Activated CD8-positive, alpha-beta T cell treated with anti-CD3 and anti-CD28 coated beads for 36 hours (primary cell): ENCODE measurements around the gene KHNYN. TPM values are rescaled to one million over a fixed set of nuclear protein-coding genes. Genes with fewer than 3 reads are reported as not detected.
"Not testable (repeated sequence)": the region's sequence is repeated elsewhere in the genome, so short reads cannot be mapped to it uniquely, and the experiment has no call there.

Source experiments
- ATAC-seq: fragments of 200-7000 bp; cut with Tn5 transposase; one replicate; pipeline ENCODE4 v1.10.0; 2021; ENCODE audit warnings: mild to moderate bottlenecking, moderate library complexity
- CTCF ChIA-PET: fragments of 350-600 bp; sonication (Branson Sonifier 250); formaldehyde crosslinking; loops from one replicate; lab custom pipeline; 2021; ENCODE audit warnings: antibody characterized with exemption; lab: Charles Lee
- POLR2A ChIA-PET: fragments of 350-600 bp; sonication (Branson Sonifier 250); formaldehyde crosslinking; loops from one replicate; lab custom pipeline; 2021; ENCODE audit warnings: antibody characterized with exemption; lab: Charles Lee
- DNase-seq: peaks from one replicate; pipeline ENCODE4 v3.0.0-alpha.2; 2020
- H3K27ac Mint-ChIP-seq: one replicate; pipeline ENCODE4 v1.8.0; 2021; ENCODE audit warnings: mild to moderate bottlenecking, mixed read lengths
- H3K27me3 Mint-ChIP-seq: one replicate; pipeline ENCODE4 v1.8.0; 2021; ENCODE audit warnings: mixed read lengths
- H3K36me3 Mint-ChIP-seq: one replicate; pipeline ENCODE4 v1.8.0; 2021; ENCODE audit warnings: low read depth, mixed read lengths
- H3K4me1 Mint-ChIP-seq: one replicate; pipeline ENCODE4 v1.8.0; 2021; ENCODE audit warnings: low read depth, mixed read lengths
- H3K4me3 Mint-ChIP-seq: one replicate; pipeline ENCODE4 v1.8.0; 2021; ENCODE audit warnings: mild to moderate bottlenecking, moderate library complexity, mixed read lengths
- H3K9me3 Mint-ChIP-seq: one replicate; pipeline ENCODE4 v1.8.0; 2021; ENCODE audit warnings: mixed read lengths
- intact Hi-C: fragments of 100-400 bp; cut with micrococcal nuclease; formaldehyde crosslinking; loops from one replicate; pipeline ENCODE4 v1.10.0; 2022
- total RNA-seq, 2 experiments: library from RNA; stranded (reverse); gene quantifications; one replicate each; pipeline ENCODE4 v1.2.3, GENCODE V29; 2021
- TF ChIP-seq, protein P1 (sequence below): fragments of 200-600 bp; IDR thresholded peaks from one replicate; pipeline ENCODE4 v1.8.0; 2022; ENCODE audit warnings: antibody characterized with exemption, mild to moderate bottlenecking

Gene KHNYN
- total RNA-seq, 2 experiments from 2014 or later, result 47.5 to 51.7 TPM

DNA sequence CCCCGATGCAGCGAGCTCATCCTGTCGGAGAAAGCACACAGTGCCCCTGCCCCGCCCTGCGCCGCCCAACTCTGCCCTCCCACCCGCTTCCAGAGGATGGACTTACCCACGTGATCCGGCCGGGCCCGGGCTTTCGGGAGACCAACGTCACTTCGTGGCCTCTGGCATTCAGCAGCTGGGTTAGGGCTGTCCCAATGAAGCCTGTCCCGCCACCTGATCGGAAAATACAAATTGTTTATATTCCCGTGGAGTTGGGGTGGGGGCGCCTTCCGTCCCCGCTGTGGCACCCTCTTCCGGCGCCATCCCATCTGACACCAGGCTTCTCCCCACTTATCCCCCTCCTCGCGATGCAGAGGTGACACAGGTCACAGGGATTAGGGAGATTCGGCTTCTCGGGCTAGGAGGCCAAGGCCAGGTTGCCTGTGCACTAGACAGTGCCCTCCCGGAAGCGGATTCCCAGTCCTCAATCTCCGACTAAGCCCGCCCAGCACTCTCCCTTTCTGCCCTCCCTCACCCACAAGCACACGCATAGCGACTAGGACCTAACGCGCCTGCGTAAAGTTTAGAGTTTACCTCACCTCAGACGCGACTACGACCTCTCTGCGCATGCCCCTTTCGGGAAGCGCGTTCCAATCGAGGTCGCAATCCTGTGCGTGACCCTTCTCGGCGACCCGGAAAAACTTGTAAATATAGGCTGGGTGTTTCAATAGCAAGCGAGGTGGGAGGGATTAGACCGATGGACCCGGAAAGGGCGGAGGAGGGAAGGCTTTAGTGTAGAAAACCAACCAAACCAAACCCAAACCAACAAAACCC, 12.7 kb downstream of the KHNYN start, which contains the start of gene SDR39U1:
SDR39U1 (minus strand) TSS at position 537 of the 813 bp plus-strand sequence; CDS start at position 530, 7 bp downstream.
- ATAC-seq, result peak; percentile 91
- H3K4me3 Mint-ChIP-seq, result peak within 1 kb of the TSS; percentile 86
- CTCF ChIA-PET, result interaction anchor here (1.0 to 5.3 kb wide), 8 partner anchors 11 to 231 kb away, joined by 3 to 76 read pairs (median 7); partner anchors contain the start of genes ADCY4, CIDEB, KHNYN and RIPK3
- no peaks in the 10 kb centered on the region for H3K9me3 Mint-ChIP-seq
- H3K4me1 Mint-ChIP-seq, result peaks cover 40% of the 10 kb centered on the region
- peak within 1 kb of the TSS; percentile 98 for H3K27ac Mint-ChIP-seq
- TF ChIP-seq, protein P1, sequence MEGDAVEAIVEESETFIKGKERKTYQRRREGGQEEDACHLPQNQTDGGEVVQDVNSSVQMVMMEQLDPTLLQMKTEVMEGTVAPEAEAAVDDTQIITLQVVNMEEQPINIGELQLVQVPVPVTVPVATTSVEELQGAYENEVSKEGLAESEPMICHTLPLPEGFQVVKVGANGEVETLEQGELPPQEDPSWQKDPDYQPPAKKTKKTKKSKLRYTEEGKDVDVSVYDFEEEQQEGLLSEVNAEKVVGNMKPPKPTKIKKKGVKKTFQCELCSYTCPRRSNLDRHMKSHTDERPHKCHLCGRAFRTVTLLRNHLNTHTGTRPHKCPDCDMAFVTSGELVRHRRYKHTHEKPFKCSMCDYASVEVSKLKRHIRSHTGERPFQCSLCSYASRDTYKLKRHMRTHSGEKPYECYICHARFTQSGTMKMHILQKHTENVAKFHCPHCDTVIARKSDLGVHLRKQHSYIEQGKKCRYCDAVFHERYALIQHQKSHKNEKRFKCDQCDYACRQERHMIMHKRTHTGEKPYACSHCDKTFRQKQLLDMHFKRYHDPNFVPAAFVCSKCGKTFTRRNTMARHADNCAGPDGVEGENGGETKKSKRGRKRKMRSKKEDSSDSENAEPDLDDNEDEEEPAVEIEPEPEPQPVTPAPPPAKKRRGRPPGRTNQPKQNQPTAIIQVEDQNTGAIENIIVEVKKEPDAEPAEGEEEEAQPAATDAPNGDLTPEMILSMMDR, result no peak
- H3K36me3 Mint-ChIP-seq, result peaks cover 36% of the 10 kb centered on the region
- peak; percentile 98 for DNase-seq
- H3K27me3 Mint-ChIP-seq, result no peaks in the 10 kb centered on the region
- intact Hi-C loops, result loop anchor here (5.0 kb wide), 1 partner anchor 230 kb away; no protein-coding TSS in a partner anchor
- POLR2A ChIA-PET, result interaction anchor here (0.9 to 6.2 kb wide), 10 partner anchors 12 to 253 kb away, joined by 3 to 74 read pairs (median 4); partner anchors contain the start of genes CBLN3, KHNYN and LTB4R

- ChIA-PET CTCF (interaction anchor here (1.4 to 5.3 kb wide), 3 partner anchors 12 to 110 kb away, joined by 4 to 76 read pairs (median 57); partner anchors contain the start of genes ADCY4, KHNYN and RIPK3), POLR2A (interaction anchor here (0.9 to 6.2 kb wide), 4 partner anchors 13 to 252 kb away, joined by 3 to 74 read pairs (median 4); partner anchors contain the start of genes CBLN3 and KHNYN)
- TF ChIP-seq, protein P1, result no peak
- H3K27me3 Mint-ChIP-seq, result no peaks in the 10 kb centered on the region
- peak overlapping the region; percentile 86 for H3K4me3 Mint-ChIP-seq
- peaks cover 33% of the 10 kb centered on the region for H3K4me1 Mint-ChIP-seq
- intact Hi-C loops, result loop anchor here (5.0 kb wide), 1 partner anchor 229 kb away; no protein-coding TSS in a partner anchor
- no peak for ATAC-seq
- no peaks in the 10 kb centered on the region for H3K9me3 Mint-ChIP-seq
- DNase-seq, result no peak
- peaks cover 31% of the 10 kb centered on the region for H3K36me3 Mint-ChIP-seq
- H3K27ac Mint-ChIP-seq, result peak overlapping the region; percentile 98
Observed at GRCh38 chr14:24443053-24443665, 13.4 kb downstream of the KHNYN start.

DNA sequence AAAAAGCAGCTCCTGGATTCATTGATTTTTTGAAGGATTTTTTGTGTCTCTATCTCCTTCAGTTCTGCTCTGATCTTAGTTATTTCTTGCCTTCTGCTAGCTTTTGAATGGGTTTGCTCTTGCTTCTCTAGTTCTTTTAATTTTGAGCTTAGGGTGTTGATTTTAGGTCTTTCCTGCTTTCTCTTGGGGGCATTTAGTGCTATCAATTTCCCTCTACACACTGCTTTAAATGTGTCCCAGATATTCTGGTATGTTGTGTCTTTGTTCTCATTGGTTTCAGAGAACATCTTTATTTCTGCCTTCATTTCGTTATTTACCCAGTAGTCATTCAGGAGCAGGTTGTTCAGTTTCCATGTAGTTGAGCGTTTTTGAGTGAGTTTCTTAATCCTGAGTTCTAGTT, 21.1 kb downstream of the KHNYN start:
- CTCF ChIA-PET, H3K27ac Mint-ChIP-seq, H3K27me3 Mint-ChIP-seq, POLR2A ChIA-PET, H3K9me3 Mint-ChIP-seq, H3K4me1 Mint-ChIP-seq, DNase-seq, H3K4me3 Mint-ChIP-seq, ATAC-seq, H3K36me3 Mint-ChIP-seq, intact Hi-C loops: not testable (repeated sequence)

GRCh38 chr14:24456980-24457379, 27.2 kb downstream of the KHNYN start:
- H3K36me3 Mint-ChIP-seq, result peaks cover 2% of the 10 kb centered on the region
- no peaks in the 10 kb centered on the region for H3K9me3 Mint-ChIP-seq
- ChIA-PET POLR2A (no interaction called here), CTCF (interaction anchor here (0.9 to 1.8 kb wide), 2 partner anchors 26 to 123 kb away, joined by 3 read pairs; no protein-coding TSS in a partner anchor)
- H3K4me1 Mint-ChIP-seq, result no peaks in the 10 kb centered on the region
- H3K27ac Mint-ChIP-seq, result no peak overlapping the region
- DNase-seq (no peak), ATAC-seq (no peak)
- TF ChIP-seq, protein P1, result no peak
- intact Hi-C loops, result no loop called here
- no peak overlapping the region for H3K4me3 Mint-ChIP-seq
- peaks cover 2% of the 10 kb centered on the region for H3K27me3 Mint-ChIP-seq

GRCh38 chr14:24458736-24459135, 29.0 kb downstream of the KHNYN start:
- Mint-ChIP-seq H3K4me1 (peaks cover 1% of the 10 kb centered on the region), H3K9me3 (no peaks in the 10 kb centered on the region), H3K27me3 (no peaks in the 10 kb centered on the region), H3K4me3 (no peak overlapping the region), H3K36me3 (no peaks in the 10 kb centered on the region), H3K27ac (no peak overlapping the region)
- intact Hi-C loops, result no loop called here
- POLR2A ChIA-PET, result interaction anchor here (1.2 kb wide), 1 partner anchor 15 kb away, joined by 4 read pairs; no protein-coding TSS in a partner anchor
- ATAC-seq (no peak), DNase-seq (no peak)
- CTCF ChIA-PET, result interaction anchor here (0.8 to 1.2 kb wide), 4 partner anchors 22 to 125 kb away, joined by 3 to 5 read pairs (median 3); no protein-coding TSS in a partner anchor
- TF ChIP-seq, protein P1, result no peak
